ENCODE results near the gene USP24. TPM values are rescaled to one million over a fixed set of nuclear protein-coding genes. Genes with fewer than 3 reads are reported as not detected.
"Not testable (repeated sequence)": the region's sequence is repeated elsewhere in the genome, so short reads cannot be mapped to it uniquely, and the experiment has no call there.

The USP24 gene
- total RNA-seq, 1 donor, result 41.7 TPM

DNA sequence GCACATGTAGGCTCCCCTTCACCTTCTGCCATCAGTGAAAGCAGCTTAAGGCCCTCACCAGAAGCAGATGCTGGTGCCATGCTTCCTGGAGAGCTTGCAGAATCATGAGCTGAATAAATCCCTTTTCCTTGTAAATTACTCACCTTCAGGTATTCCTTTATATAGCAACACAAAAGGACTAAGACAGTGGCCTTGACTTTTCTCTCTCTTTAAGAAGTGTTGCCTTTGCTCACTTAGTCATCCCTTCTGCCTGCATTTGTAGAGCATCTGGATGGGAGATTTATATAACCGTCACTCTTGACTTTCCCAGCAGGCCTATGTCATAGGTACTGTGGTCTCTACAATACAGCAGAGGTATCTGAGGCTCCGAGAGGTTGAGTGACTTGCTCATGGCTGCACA is 172.2 kb downstream of the USP24 start:
- no peak for DNase-seq (ENCODE audit: low read depth in 2 of 3, low spot score in 2 of 3)

GRCh38 chr1:55041613-55042012 is 173.6 kb downstream of the USP24 start:
- DNase-seq (ENCODE audit: low read depth in 2 of 3, low spot score in 2 of 3), result no peak

DNA sequence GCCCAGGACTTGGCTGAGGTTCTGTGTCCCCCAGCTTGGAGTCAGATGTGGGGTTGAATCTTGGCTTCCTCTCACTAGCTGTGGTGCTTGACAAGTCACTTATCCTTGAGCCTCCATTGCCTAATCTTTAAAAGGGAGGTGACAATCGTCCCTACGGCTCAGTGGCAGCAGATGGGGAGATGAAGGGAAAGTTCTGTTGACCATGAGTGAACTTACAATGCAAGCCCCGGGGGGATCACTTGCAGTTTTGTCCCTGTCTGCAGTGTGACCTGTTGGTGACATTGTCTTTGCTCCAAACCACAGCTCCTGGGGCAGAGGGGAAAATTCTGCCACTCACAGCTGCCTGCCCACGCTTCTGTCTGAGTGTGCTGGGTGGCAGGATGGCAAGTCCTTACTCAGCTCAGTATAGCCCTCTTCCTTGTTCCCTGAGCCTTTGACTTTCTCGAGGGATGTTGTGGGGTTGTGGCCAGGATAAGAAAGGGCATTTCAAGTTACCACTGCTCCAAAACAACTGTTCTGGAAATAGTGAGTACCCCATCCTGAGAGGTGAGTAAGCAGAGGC is 174.2 kb downstream of the USP24 start:
- no peak for DNase-seq (ENCODE audit: low read depth in 2 of 3, low spot score in 2 of 3)

GRCh38 chr1:55040083-55040932 is 174.9 kb downstream of the USP24 start:
- DNase-seq (ENCODE audit: low read depth in 2 of 3, low spot score in 2 of 3), result no peak

DNA sequence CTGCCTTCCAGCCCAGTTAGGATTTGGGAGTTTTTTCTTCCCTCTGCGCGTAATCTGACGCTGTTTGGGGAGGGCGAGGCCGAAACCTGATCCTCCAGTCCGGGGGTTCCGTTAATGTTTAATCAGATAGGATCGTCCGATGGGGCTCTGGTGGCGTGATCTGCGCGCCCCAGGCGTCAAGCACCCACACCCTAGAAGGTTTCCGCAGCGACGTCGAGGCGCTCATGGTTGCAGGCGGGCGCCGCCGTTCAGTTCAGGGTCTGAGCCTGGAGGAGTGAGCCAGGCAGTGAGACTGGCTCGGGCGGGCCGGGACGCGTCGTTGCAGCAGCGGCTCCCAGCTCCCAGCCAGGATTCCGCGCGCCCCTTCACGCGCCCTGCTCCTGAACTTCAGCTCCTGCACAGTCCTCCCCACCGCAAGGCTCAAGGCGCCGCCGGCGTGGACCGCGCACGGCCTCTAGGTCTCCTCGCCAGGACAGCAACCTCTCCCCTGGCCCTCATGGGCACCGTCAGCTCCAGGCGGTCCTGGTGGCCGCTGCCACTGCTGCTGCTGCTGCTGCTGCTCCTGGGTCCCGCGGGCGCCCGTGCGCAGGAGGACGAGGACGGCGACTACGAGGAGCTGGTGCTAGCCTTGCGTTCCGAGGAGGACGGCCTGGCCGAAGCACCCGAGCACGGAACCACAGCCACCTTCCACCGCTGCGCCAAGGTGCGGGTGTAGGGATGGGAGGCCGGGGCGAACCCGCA is 175.7 kb downstream of the USP24 start, which contains the start of gene PCSK9:
Gene PCSK9, plus strand, starts transcription at position 207 of the 741 bp plus-strand sequence. Its CDS starts 290 bp downstream, at position 497.
- no peak for DNase-seq (ENCODE audit: low read depth in 2 of 3, low spot score in 2 of 3)

DNA sequence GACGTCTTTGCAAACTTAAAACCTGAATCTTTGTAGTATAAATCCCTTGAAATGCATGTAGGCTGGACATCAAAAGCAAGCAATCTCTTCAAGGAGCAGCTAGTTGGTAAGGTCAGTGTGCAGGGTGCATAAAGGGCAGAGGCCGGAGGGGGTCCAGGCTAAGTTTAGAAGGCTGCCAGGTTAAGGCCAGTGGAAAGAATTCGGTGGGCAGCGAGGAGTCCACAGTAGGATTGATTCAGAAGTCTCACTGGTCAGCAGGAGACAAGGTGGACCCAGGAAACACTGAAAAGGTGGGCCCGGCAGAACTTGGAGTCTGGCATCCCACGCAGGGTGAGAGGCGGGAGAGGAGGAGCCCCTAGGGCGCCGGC is 176.2 kb downstream of the USP24 start:
- DNase-seq (ENCODE audit: low read depth in 2 of 3, low spot score in 2 of 3), result no peak

- DNase-seq (ENCODE audit: low read depth in 2 of 3, low spot score in 2 of 3), result no peak
These were observed 176.7 kb downstream of the USP24 start for GRCh38 chr1:55038552-55038838.

- DNase-seq (ENCODE audit: low read depth in 2 of 3, low spot score in 2 of 3), result no peak
These were observed 177.2 kb downstream of the USP24 start for GRCh38 chr1:55037733-55038551.

GRCh38 chr1:55035904-55036303 is 179.3 kb downstream of the USP24 start:
- DNase-seq (ENCODE audit: low read depth in 2 of 3, low spot score in 2 of 3), result no peak

GRCh38 chr1:55034476-55035133 is 180.6 kb downstream of the USP24 start:
- no peak for DNase-seq (ENCODE audit: low read depth in 2 of 3, low spot score in 2 of 3)

DNA sequence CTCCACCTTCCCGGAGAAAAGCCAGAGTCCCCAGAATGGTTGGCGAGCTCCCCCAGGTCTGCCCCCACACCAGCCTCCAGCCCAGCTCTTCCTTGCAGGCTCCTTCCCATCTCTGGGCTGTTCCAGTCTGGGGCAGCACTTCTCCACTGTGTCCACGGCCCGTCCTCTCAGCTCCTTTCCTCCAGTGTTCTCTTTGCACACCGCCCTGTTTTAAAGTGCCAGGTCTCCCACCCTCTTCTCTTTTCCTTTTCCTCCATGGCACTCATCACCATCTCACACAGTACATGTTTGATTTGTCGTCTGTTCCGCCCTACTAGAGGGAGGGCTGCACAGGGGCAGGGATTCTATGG is 181.9 kb downstream of the USP24 start:
- DNase-seq (ENCODE audit: low read depth in 2 of 3, low spot score in 2 of 3), result no peak

- not testable (repeated sequence) for DNase-seq (ENCODE audit: low read depth in 2 of 3, low spot score in 2 of 3)
These were observed 184.1 kb downstream of the USP24 start for GRCh38 chr1:55031098-55031497.

DNA sequence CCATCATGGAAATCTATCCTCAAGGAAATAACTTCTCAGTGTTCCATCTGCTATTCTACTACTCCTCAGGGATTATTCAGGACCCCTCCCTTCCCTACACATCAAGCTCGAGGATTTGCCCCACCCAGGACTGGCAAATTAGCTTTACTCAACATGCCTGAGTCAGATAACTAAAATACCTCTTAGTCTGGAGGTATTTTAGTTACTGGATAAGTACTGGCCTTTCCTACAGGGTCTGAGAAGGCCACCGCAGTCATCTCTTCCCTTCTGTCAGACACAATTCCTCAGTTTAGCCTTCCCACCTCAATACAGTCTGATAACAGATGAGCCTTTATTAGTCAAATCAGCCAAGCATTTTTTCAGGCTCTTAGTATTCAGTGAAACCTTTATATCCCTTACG is 188.5 kb downstream of the USP24 start:
- DNase-seq (ENCODE audit: low read depth in 2 of 3, low spot score in 2 of 3), result not testable (repeated sequence)

- DNase-seq (ENCODE audit: low read depth in 2 of 3, low spot score in 2 of 3), result not testable (repeated sequence)
These were observed 191.0 kb downstream of the USP24 start for GRCh38 chr1:55024163-55024562.

DNA sequence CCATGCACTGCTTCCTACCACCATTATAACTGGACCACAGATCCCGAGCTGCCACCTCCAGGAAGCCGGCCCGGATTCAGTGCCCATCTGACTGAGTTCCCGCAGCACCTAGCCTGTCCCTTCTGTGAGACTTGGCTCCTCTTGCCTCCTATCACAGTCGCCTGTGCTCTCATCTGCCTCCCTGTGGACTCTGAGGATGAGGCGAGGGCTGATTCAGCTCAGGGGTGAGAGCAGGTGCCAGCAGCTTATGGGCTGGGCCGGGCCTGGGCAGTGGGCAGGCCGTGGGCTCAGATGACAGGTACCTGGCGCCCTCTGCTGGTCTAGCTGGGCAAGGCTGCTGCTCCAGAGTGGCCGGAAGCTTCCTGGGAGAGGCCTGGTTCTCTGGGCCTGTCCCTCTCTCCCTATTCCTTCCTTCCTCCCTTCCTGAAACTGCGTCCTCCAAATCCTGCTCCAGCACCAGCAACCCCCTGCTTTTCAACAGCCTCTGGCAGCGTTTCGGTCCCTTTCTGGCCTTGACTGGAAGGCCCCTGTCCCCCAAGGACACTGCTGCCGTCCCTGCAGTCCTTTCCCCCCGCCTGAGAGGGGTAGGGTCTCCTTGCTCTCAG is 193.1 kb downstream of the USP24 start:
- DNase-seq (ENCODE audit: low read depth in 2 of 3, low spot score in 2 of 3), result peak in 2 of 3 donors; percentile 77 to 80

- DNase-seq (ENCODE audit: low read depth in 2 of 3, low spot score in 2 of 3), result no peak
These were observed 196.8 kb downstream of the USP24 start for GRCh38 chr1:55018395-55018794.
